Peyer's patch (tissue), 4 donors: Measurements from ENCODE around the gene VARS1.

Experiments used
- CTCF ChIP-seq, 6 experiments: fragments of 450-650 bp in 4 of 6; fragments of 200-600 bp in 2 of 6; sonication (generic) in 1 of 6; IDR thresholded peaks; one replicate each; pipeline ENCODE4 v1.5.1; 2017 to 2019; ENCODE audit warnings: antibody characterized with exemption in 6 of 6, mild to moderate bottlenecking in 3 of 6, moderate library complexity in 1 of 6
- POLR2A ChIP-seq, 2 donors: fragments of 450-650 bp; IDR thresholded peaks; one replicate each; pipeline ENCODE4 v1.5.1; 2017; ENCODE audit warnings: antibody characterized with exemption in 2 of 2, mild to moderate bottlenecking in 2 of 2, moderate library complexity in 2 of 2

GRCh38 chr6:31831350-31832215 lies 36.0 kb upstream of the VARS1 start:
- TF ChIP-seq CTCF (IDR thresholded peaks at IDR 0.05) (no peak), POLR2A (IDR thresholded peaks at IDR 0.05) (no peak)
